LHCN-M2 (cell line): ENCODE results near the gene TNIK. TPM values are rescaled to one million over a fixed set of nuclear protein-coding genes. Genes with fewer than 3 reads are reported as not detected.
A peak's percentile ranks its signal among the peaks of the same experiment; 100 is the strongest.
"Not testable (repeated sequence)": the region's sequence is repeated elsewhere in the genome, so short reads cannot be mapped to it uniquely, and the experiment has no call there.

Experiments used
- DNase-seq: peaks from one replicate; pipeline ENCODE4 v3.0.0-alpha.2; 2012; ENCODE audit warnings: low read depth
- total RNA-seq: library from RNA; depleted of rRNA; stranded (reverse); fragments of >200 nt; gene quantifications from 2 replicates; pipeline ENCODE4 v1.2.3, GENCODE V29; 2014

Gene TNIK
- total RNA-seq, 1 experiment from 2014 or later = 0.23 TPM

GRCh38 chr3:171129827-171130226 lies 330.4 kb downstream of the TNIK start:
- peak; percentile 55 for DNase-seq

GRCh38 chr3:171127611-171128010 lies 332.6 kb downstream of the TNIK start:
- DNase-seq = no peak

GRCh38 chr3:171126478-171127209 lies 333.6 kb downstream of the TNIK start:
- DNase-seq = no peak

GRCh38 chr3:171125010-171125409 lies 335.2 kb downstream of the TNIK start:
- no peak for DNase-seq

GRCh38 chr3:171123915-171124314 lies 336.3 kb downstream of the TNIK start:
- no peak for DNase-seq

- peak; percentile 20 for DNase-seq
Measured at GRCh38 chr3:171122861-171123260, 337.3 kb downstream of the TNIK start.

GRCh38 chr3:171122240-171122639 lies 338.0 kb downstream of the TNIK start:
- DNase-seq = no peak

- no peak for DNase-seq
Measured at GRCh38 chr3:171121801-171122200, 338.4 kb downstream of the TNIK start.

GRCh38 chr3:171119402-171119801 lies 340.8 kb downstream of the TNIK start:
- not testable (repeated sequence) for DNase-seq

GRCh38 chr3:171118993-171119392 lies 341.2 kb downstream of the TNIK start:
- not testable (repeated sequence) for DNase-seq

GRCh38 chr3:171116824-171117395 lies 343.3 kb downstream of the TNIK start:
- DNase-seq = no peak

- DNase-seq = peak; percentile 25
Measured at GRCh38 chr3:171116365-171116764, 343.8 kb downstream of the TNIK start.

GRCh38 chr3:171115667-171116066 lies 344.5 kb downstream of the TNIK start:
- peak; percentile 31 for DNase-seq

- DNase-seq = no peak
Measured at GRCh38 chr3:171113716-171114115, 346.5 kb downstream of the TNIK start.

- no peak for DNase-seq
Measured at GRCh38 chr3:171110715-171111114, 349.5 kb downstream of the TNIK start.

- no peak for DNase-seq
Measured at GRCh38 chr3:171108066-171108465, 352.1 kb downstream of the TNIK start.

- DNase-seq = no peak
Measured at GRCh38 chr3:171103185-171103584, 357.0 kb downstream of the TNIK start.

- peak; percentile 78 for DNase-seq
Measured at GRCh38 chr3:171101982-171102641, 358.1 kb downstream of the TNIK start.

GRCh38 chr3:171099911-171100310 lies 360.3 kb downstream of the TNIK start:
- DNase-seq = no peak

GRCh38 chr3:171095063-171095462 lies 365.1 kb downstream of the TNIK start:
- DNase-seq = no peak

GRCh38 chr3:171094411-171094810 lies 365.8 kb downstream of the TNIK start:
- DNase-seq = no peak

GRCh38 chr3:171093462-171093861 lies 366.7 kb downstream of the TNIK start:
- DNase-seq = no peak

- DNase-seq = no peak
Measured at GRCh38 chr3:171092467-171092911, 367.7 kb downstream of the TNIK start.
